Prostate gland (tissue), 2 donors: Measurements from ENCODE around the gene PRELP.

Experiments
- POLR2A ChIP-seq: fragments of 450-650 bp; IDR thresholded peaks from one replicate; pipeline ENCODE4 v1.6.1; 2016; ENCODE audit warnings: antibody characterized with exemption, mild to moderate bottlenecking
- POLR2AphosphoS5 ChIP-seq: sonication (generic); formaldehyde crosslinking; IDR thresholded peaks from one replicate; pipeline ENCODE4 v1.6.1; 2017; ENCODE audit warnings: antibody characterized with exemption
- TF ChIP-seq, protein P1 (sequence below), 4 experiments: fragments of 200-600 bp in 2 of 4; fragments of 450-650 bp in 2 of 4; sonication (generic) in 2 of 4; IDR thresholded peaks; 1 replicate in 3 of 4; 2 replicates in 1 of 4; pipeline ENCODE4 v1.5.1; 2016 to 2019; ENCODE audit warnings: antibody characterized with exemption in 4 of 4, mild to moderate bottlenecking in 2 of 4, moderate library complexity in 2 of 4

DNA sequence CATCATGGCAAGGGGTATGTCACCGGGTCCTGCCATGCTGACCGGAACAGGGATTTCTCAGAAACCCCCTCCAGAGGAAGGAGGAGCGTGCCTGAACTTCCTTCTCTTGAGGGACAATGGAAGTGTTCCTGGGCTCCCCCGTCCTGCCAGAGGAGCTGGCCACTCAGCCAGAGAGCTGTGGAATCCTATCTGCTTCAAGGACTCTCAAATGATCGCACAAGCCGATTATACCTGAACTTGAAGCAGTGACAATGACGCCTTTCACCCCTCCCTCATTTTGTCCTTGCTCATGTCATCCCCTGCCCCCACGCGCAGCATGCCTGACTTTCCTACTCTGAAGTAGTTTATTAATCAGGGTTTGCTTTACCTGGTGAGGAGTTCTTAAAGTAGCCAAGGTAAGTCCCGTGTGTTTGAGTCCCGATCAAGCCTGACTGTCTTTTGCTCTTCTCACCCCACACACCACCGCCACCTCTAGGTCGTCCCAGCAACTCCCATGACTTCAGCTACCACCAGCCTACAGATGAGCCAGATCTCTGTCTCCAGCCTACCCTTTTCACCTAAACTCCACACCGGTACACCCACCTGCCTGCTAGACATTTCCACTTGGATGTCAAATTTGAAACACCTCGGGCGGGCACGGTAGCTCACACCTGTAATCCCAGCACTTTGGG lies 25.0 kb upstream of the PRELP start:
- TF ChIP-seq, protein P1, sequence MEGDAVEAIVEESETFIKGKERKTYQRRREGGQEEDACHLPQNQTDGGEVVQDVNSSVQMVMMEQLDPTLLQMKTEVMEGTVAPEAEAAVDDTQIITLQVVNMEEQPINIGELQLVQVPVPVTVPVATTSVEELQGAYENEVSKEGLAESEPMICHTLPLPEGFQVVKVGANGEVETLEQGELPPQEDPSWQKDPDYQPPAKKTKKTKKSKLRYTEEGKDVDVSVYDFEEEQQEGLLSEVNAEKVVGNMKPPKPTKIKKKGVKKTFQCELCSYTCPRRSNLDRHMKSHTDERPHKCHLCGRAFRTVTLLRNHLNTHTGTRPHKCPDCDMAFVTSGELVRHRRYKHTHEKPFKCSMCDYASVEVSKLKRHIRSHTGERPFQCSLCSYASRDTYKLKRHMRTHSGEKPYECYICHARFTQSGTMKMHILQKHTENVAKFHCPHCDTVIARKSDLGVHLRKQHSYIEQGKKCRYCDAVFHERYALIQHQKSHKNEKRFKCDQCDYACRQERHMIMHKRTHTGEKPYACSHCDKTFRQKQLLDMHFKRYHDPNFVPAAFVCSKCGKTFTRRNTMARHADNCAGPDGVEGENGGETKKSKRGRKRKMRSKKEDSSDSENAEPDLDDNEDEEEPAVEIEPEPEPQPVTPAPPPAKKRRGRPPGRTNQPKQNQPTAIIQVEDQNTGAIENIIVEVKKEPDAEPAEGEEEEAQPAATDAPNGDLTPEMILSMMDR (IDR thresholded peaks at IDR 0.05): no peak
- TF ChIP-seq POLR2A: no peak
- no peak for TF ChIP-seq POLR2AphosphoS5
